Parathyroid adenoma (tissue), 2 donors: Measurements from ENCODE around the gene C1GALT1.
"Not testable (repeated sequence)": the region's sequence is repeated elsewhere in the genome, so short reads cannot be mapped to it uniquely, and the experiment has no call there.

Source experiments
- H2AFZ ChIP-seq: fragments of 300-600 bp; sonication (generic); one replicate; pipeline ENCODE4 v1.7.0; 2017; ENCODE audit warnings: antibody characterized with exemption, mild to moderate bottlenecking
- H3K27ac ChIP-seq: fragments of 300-600 bp; sonication (generic); one replicate; pipeline ENCODE4 v1.7.0; 2017
- H3K27me3 ChIP-seq: fragments of 300-600 bp; sonication (generic); one replicate; pipeline ENCODE4 v1.7.0; 2017; ENCODE audit warnings: low read length; ENCODE audit not compliant: control insufficient read depth, insufficient read depth
- H3K36me3 ChIP-seq: fragments of 300-600 bp; sonication (generic); one replicate; pipeline ENCODE4 v1.7.0; 2017; ENCODE audit warnings: low read length; ENCODE audit not compliant: control insufficient read depth, insufficient read depth
- H3K4me1 ChIP-seq: fragments of 300-600 bp; sonication (generic); one replicate; pipeline ENCODE4 v1.7.0; 2017; ENCODE audit warnings: control low read depth
- H3K4me2 ChIP-seq: fragments of 300-600 bp; sonication (generic); one replicate; pipeline ENCODE4 v1.7.0; 2017; ENCODE audit warnings: low read length
- H3K4me3 ChIP-seq: fragments of 300-600 bp; sonication (generic); one replicate; pipeline ENCODE4 v1.7.0; 2017; ENCODE audit warnings: low read depth, low read length
- H3K79me2 ChIP-seq: fragments of 300-600 bp; sonication (generic); one replicate; pipeline ENCODE4 v1.7.0; 2017; ENCODE audit warnings: control low read depth
- H3K9ac ChIP-seq: fragments of 300-600 bp; sonication (generic); one replicate; pipeline ENCODE4 v1.7.0; 2017; ENCODE audit warnings: mild to moderate bottlenecking
- H3K9me3 ChIP-seq: fragments of 300-600 bp; sonication (generic); one replicate; pipeline ENCODE4 v1.7.0; 2017; ENCODE audit warnings: low read length; ENCODE audit not compliant: control insufficient read depth
- TF ChIP-seq, protein P1 (sequence below): fragments of 300-600 bp; sonication (generic); IDR thresholded peaks from one replicate; pipeline ENCODE4 v1.7.0; 2017; ENCODE audit warnings: antibody characterized with exemption, mild to moderate bottlenecking
- donor health status: primary hyperparathyroidism.

C1GALT1 gene

DNA sequence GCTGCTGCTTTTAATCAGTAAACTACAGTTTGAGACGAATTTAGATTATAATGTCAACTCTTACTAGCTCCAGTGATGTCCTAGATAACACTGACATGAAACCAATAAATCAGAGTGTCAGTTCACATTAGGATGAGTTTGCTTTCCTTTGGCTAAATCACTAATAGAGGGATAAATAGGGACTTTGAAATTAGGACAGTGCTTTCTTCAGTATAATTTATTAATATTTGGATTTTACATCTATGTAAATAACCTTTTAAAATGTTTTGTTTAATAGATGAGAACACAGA lies 55.6 kb downstream of the C1GALT1 start:
- H3K79me2 ChIP-seq, result peaks cover 22% of the 10 kb centered on the region
- no peaks in the 10 kb centered on the region for H3K36me3 ChIP-seq
- no peak overlapping the region for H3K4me2 ChIP-seq
- no peaks in the 10 kb centered on the region for H3K9me3 ChIP-seq
- no peak overlapping the region for H3K4me3 ChIP-seq
- TF ChIP-seq, protein P1, sequence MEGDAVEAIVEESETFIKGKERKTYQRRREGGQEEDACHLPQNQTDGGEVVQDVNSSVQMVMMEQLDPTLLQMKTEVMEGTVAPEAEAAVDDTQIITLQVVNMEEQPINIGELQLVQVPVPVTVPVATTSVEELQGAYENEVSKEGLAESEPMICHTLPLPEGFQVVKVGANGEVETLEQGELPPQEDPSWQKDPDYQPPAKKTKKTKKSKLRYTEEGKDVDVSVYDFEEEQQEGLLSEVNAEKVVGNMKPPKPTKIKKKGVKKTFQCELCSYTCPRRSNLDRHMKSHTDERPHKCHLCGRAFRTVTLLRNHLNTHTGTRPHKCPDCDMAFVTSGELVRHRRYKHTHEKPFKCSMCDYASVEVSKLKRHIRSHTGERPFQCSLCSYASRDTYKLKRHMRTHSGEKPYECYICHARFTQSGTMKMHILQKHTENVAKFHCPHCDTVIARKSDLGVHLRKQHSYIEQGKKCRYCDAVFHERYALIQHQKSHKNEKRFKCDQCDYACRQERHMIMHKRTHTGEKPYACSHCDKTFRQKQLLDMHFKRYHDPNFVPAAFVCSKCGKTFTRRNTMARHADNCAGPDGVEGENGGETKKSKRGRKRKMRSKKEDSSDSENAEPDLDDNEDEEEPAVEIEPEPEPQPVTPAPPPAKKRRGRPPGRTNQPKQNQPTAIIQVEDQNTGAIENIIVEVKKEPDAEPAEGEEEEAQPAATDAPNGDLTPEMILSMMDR, result no peak
- peak overlapping the region; percentile 8 for H3K27ac ChIP-seq
- H3K4me1 ChIP-seq, result peaks cover 29% of the 10 kb centered on the region
- H3K27me3 ChIP-seq, result no peaks in the 10 kb centered on the region
- H3K9ac ChIP-seq, result no peak overlapping the region
- no peak overlapping the region for H2AFZ ChIP-seq

DNA sequence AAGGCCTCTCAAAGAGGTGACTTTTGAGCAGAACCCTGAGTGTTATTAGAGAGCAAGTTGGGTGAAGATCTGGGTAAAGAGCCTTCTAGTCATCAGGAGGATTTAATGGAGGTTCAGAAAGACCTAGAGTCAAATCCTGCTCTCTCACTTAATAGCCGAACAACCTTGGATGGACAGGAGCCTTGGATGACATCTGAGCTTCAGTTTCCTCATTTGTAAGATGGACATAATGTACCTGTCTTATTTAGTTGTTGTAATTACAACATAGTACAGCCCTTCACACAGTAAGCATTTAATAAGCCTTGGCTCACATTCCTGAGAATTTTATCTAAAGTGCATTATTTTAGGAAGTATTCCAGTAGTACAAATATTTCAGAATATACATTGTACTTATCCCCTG lies 57.0 kb downstream of the C1GALT1 start:
- no peaks in the 10 kb centered on the region for H3K9me3 ChIP-seq
- H3K79me2 ChIP-seq, result peaks cover 12% of the 10 kb centered on the region
- H2AFZ ChIP-seq, result no peak overlapping the region
- H3K27me3 ChIP-seq, result no peaks in the 10 kb centered on the region
- no peak overlapping the region for H3K4me2 ChIP-seq
- peaks cover 29% of the 10 kb centered on the region for H3K4me1 ChIP-seq
- H3K27ac ChIP-seq, result no peak overlapping the region
- TF ChIP-seq, protein P1, result no peak
- no peak overlapping the region for H3K9ac ChIP-seq
- H3K36me3 ChIP-seq, result no peaks in the 10 kb centered on the region
- H3K4me3 ChIP-seq, result no peak overlapping the region

DNA sequence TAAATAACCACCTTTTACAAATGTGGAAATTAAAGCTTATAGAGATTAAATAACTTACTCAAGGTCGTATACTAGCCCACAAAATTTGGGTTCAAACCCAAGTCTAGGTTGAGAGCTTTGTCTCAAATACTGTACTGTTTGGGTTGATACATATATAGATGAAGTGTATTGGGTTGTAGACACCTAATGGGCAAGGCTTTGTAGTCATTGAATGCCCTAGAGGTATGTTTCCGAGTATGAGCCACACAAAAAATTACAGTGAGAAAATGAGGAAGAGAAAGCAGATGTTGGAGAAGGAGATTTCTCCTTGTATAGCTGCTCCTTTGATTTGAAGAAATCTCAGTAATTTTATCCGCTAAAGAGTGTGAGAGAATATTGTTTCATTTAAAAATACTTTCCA lies 60.6 kb downstream of the C1GALT1 start:
- no peak overlapping the region for H3K4me2 ChIP-seq
- H3K27ac ChIP-seq, result no peak overlapping the region
- TF ChIP-seq, protein P1, result no peak
- peaks cover 12% of the 10 kb centered on the region for H3K4me1 ChIP-seq
- H3K9me3 ChIP-seq, result no peaks in the 10 kb centered on the region
- no peak overlapping the region for H3K4me3 ChIP-seq
- H2AFZ ChIP-seq, result no peak overlapping the region
- no peaks in the 10 kb centered on the region for H3K36me3 ChIP-seq
- H3K9ac ChIP-seq, result no peak overlapping the region
- peaks cover 15% of the 10 kb centered on the region for H3K79me2 ChIP-seq
- H3K27me3 ChIP-seq, result no peaks in the 10 kb centered on the region

DNA sequence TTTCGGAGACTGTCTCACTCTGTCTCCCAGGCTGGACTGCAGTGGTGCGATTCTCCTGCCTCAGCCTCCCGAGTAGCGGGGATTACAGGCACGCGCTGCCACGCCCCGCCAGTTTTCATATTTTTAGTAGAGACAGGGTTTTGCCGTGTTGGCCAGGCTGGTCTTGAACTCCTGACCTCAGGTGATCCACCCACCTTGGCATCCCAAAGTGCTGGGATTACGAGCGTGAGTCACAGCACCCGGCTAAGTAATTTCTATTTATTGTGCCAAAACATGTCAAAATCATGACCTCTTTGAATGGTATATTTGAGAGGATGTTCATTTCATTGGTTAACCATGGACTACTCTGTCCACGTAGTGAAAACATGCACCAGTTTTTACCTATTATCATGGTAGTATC lies 62.9 kb downstream of the C1GALT1 start:
- not testable (repeated sequence) for H3K9ac ChIP-seq, H3K27ac ChIP-seq, H3K4me3 ChIP-seq, H3K79me2 ChIP-seq, H3K36me3 ChIP-seq, H3K9me3 ChIP-seq, H3K4me2 ChIP-seq, H3K27me3 ChIP-seq, H2AFZ ChIP-seq
- peaks cover 12% of the 10 kb centered on the region for H3K4me1 ChIP-seq

DNA sequence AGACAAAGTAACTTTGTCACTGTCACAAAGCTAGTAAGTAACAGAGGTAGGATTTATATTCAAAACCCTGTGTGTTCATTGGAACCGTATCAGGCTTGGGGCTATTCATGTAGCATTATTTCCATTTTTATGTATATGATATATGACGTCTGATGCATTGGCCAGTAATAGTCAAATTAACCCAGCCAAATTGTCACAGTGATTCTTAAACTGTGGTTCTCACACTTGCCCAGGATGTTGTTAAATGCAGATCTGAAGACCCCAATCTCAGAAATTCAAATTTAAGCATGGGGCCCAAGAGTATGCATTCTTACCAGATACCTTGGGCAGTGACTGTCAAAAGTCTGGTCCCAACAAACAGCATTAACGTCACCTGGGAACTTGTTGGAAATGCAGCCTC lies 63.9 kb downstream of the C1GALT1 start:
- Histone ChIP-seq H3K9ac (no peak overlapping the region), H3K27ac (no peak overlapping the region), H3K36me3 (no peaks in the 10 kb centered on the region), H2AFZ (no peak overlapping the region), H3K9me3 (no peaks in the 10 kb centered on the region), H3K4me1 (peaks cover 12% of the 10 kb centered on the region), H3K27me3 (no peaks in the 10 kb centered on the region), H3K4me2 (no peak overlapping the region), H3K79me2 (peaks cover 10% of the 10 kb centered on the region), H3K4me3 (no peak overlapping the region)
- TF ChIP-seq, protein P1, result no peak
